ENCODE measurements around the gene SLC2A6. TPM values are rescaled to one million over a fixed set of nuclear protein-coding genes. Genes with fewer than 3 reads are reported as not detected.
A peak's percentile ranks its signal among the peaks of the same experiment; 100 is the strongest.

The SLC2A6 gene
- total RNA-seq, 1 experiment from 2014 or later, result 10.6 TPM

- Histone ChIP-seq H3K27ac (ENCODE audit: low read length) (no peak overlapping the region), H3K4me3 (ENCODE audit: low read length) (peak overlapping the region; percentile 77)
Measured at GRCh38 chr9:133458643-133459312, 20.1 kb downstream of the SLC2A6 start.

GRCh38 chr9:133457748-133458147 lies 21.2 kb downstream of the SLC2A6 start:
- no peaks in the 10 kb centered on the region for H3K27me3 ChIP-seq (ENCODE audit: low read length)
- H3K4me3 ChIP-seq (ENCODE audit: low read length), result no peak overlapping the region
- no peak overlapping the region for H2AFZ ChIP-seq (ENCODE audit: low read length)
- H3K27ac ChIP-seq (ENCODE audit: low read length), result no peak overlapping the region
- no peaks in the 10 kb centered on the region for H3K36me3 ChIP-seq (ENCODE audit: insufficient read depth, low read length)
- H3K9me3 ChIP-seq (ENCODE audit: low read length), result no peaks in the 10 kb centered on the region
- H3K9ac ChIP-seq (ENCODE audit: low read length), result no peak overlapping the region
- peaks cover 25% of the 10 kb centered on the region for H3K4me1 ChIP-seq (ENCODE audit: low read length)
- no peaks in the 10 kb centered on the region for H3K79me2 ChIP-seq (ENCODE audit: low read length)
- H3K9me2 ChIP-seq (replicated peaks; ENCODE audit: insufficient read depth, low read length), result no peaks in the 10 kb centered on the region
- DNase-seq, result no peak
- H3K4me2 ChIP-seq (ENCODE audit: low read depth, low read length, poor library complexity, severe bottlenecking), result no peak overlapping the region
- peaks cover 21% of the 10 kb centered on the region; the same call in 1 of the 2 replicates for H4K20me1 ChIP-seq (ENCODE audit: insufficient read depth, low read depth, low read length)

More at GRCh38 chr9:133458643-133459312, 20.1 kb downstream of the SLC2A6 start:
- Histone ChIP-seq H3K9ac (ENCODE audit: low read length) (peak overlapping the region; percentile 54), H3K36me3 (ENCODE audit: insufficient read depth, low read length) (no peaks in the 10 kb centered on the region), H3K79me2 (ENCODE audit: low read length) (no peaks in the 10 kb centered on the region), H3K9me2 (replicated peaks; ENCODE audit: insufficient read depth, low read length) (no peaks in the 10 kb centered on the region), H3K9me3 (ENCODE audit: low read length) (no peaks in the 10 kb centered on the region), H3K4me1 (ENCODE audit: low read length) (peaks cover 23% of the 10 kb centered on the region), H3K4me2 (ENCODE audit: low read depth, low read length, poor library complexity, severe bottlenecking) (peak overlapping the region; percentile 97), H3K27me3 (ENCODE audit: low read length) (no peaks in the 10 kb centered on the region), H4K20me1 (ENCODE audit: insufficient read depth, low read depth, low read length) (peaks cover 22% of the 10 kb centered on the region; the same call in 1 of the 2 replicates), H2AFZ (ENCODE audit: low read length) (peak overlapping the region; percentile 20; the same call in 1 of the 2 replicates)
- DNase-seq, result no peak

GRCh38 chr9:133457233-133457632 lies 21.7 kb downstream of the SLC2A6 start:
- H3K36me3 ChIP-seq (ENCODE audit: insufficient read depth, low read length), result no peaks in the 10 kb centered on the region
- H2AFZ ChIP-seq (ENCODE audit: low read length), result no peak overlapping the region
- H3K4me2 ChIP-seq (ENCODE audit: low read depth, low read length, poor library complexity, severe bottlenecking), result no peak overlapping the region
- peaks cover 25% of the 10 kb centered on the region for H3K4me1 ChIP-seq (ENCODE audit: low read length)
- peaks cover 16% of the 10 kb centered on the region; the same call in 1 of the 2 replicates for H4K20me1 ChIP-seq (ENCODE audit: insufficient read depth, low read depth, low read length)
- DNase-seq, result no peak
- H3K79me2 ChIP-seq (ENCODE audit: low read length), result no peaks in the 10 kb centered on the region
- no peaks in the 10 kb centered on the region for H3K9me3 ChIP-seq (ENCODE audit: low read length)
- H3K9ac ChIP-seq (ENCODE audit: low read length), result no peak overlapping the region
- no peak overlapping the region for H3K27ac ChIP-seq (ENCODE audit: low read length)
- H3K4me3 ChIP-seq (ENCODE audit: low read length), result no peak overlapping the region
- no peaks in the 10 kb centered on the region for H3K9me2 ChIP-seq (replicated peaks; ENCODE audit: insufficient read depth, low read length)
- no peaks in the 10 kb centered on the region for H3K27me3 ChIP-seq (ENCODE audit: low read length)

- Histone ChIP-seq H3K4me3 (ENCODE audit: low read length) (no peak overlapping the region), H3K9me2 (replicated peaks; ENCODE audit: insufficient read depth, low read length) (no peaks in the 10 kb centered on the region), H3K9ac (ENCODE audit: low read length) (no peak overlapping the region), H4K20me1 (ENCODE audit: insufficient read depth, low read depth, low read length) (peaks cover 8% of the 10 kb centered on the region; the same call in 1 of the 2 replicates), H3K4me2 (ENCODE audit: low read depth, low read length, poor library complexity, severe bottlenecking) (no peak overlapping the region), H3K79me2 (ENCODE audit: low read length) (no peaks in the 10 kb centered on the region), H3K4me1 (ENCODE audit: low read length) (peaks cover 25% of the 10 kb centered on the region), H2AFZ (ENCODE audit: low read length) (no peak overlapping the region), H3K27ac (ENCODE audit: low read length) (no peak overlapping the region), H3K36me3 (ENCODE audit: insufficient read depth, low read length) (no peaks in the 10 kb centered on the region), H3K9me3 (ENCODE audit: low read length) (no peaks in the 10 kb centered on the region), H3K27me3 (ENCODE audit: low read length) (no peaks in the 10 kb centered on the region)
- peak; percentile 63 for DNase-seq
Measured at GRCh38 chr9:133456409-133456808, 22.5 kb downstream of the SLC2A6 start.

GRCh38 chr9:133455936-133456335 lies 23.0 kb downstream of the SLC2A6 start:
- Histone ChIP-seq H4K20me1 (ENCODE audit: insufficient read depth, low read depth, low read length) (0 out of 2 replicates have a peak, but pooled peaks cover 3% of the 10 kb centered on the region), H3K9ac (ENCODE audit: low read length) (no peak overlapping the region), H3K36me3 (ENCODE audit: insufficient read depth, low read length) (no peaks in the 10 kb centered on the region), H3K9me2 (replicated peaks; ENCODE audit: insufficient read depth, low read length) (no peaks in the 10 kb centered on the region), H3K4me1 (ENCODE audit: low read length) (peaks cover 25% of the 10 kb centered on the region), H3K4me3 (ENCODE audit: low read length) (no peak overlapping the region), H3K27ac (ENCODE audit: low read length) (no peak overlapping the region), H3K27me3 (ENCODE audit: low read length) (no peaks in the 10 kb centered on the region), H2AFZ (ENCODE audit: low read length) (no peak overlapping the region), H3K79me2 (ENCODE audit: low read length) (no peaks in the 10 kb centered on the region), H3K9me3 (ENCODE audit: low read length) (no peaks in the 10 kb centered on the region), H3K4me2 (ENCODE audit: low read depth, low read length, poor library complexity, severe bottlenecking) (no peak overlapping the region)
- no peak for DNase-seq

GRCh38 chr9:133454943-133455673 lies 23.8 kb downstream of the SLC2A6 start:
- Histone ChIP-seq H3K9me2 (replicated peaks; ENCODE audit: insufficient read depth, low read length) (no peaks in the 10 kb centered on the region), H3K79me2 (ENCODE audit: low read length) (no peaks in the 10 kb centered on the region), H3K9ac (ENCODE audit: low read length) (no peak overlapping the region), H3K27me3 (ENCODE audit: low read length) (no peaks in the 10 kb centered on the region), H3K4me2 (ENCODE audit: low read depth, low read length, poor library complexity, severe bottlenecking) (no peak overlapping the region), H3K4me1 (ENCODE audit: low read length) (peaks cover 19% of the 10 kb centered on the region), H3K4me3 (ENCODE audit: low read length) (no peak overlapping the region), H4K20me1 (ENCODE audit: insufficient read depth, low read depth, low read length) (no peaks in the 10 kb centered on the region), H2AFZ (ENCODE audit: low read length) (no peak overlapping the region), H3K36me3 (ENCODE audit: insufficient read depth, low read length) (no peaks in the 10 kb centered on the region), H3K9me3 (ENCODE audit: low read length) (no peaks in the 10 kb centered on the region), H3K27ac (ENCODE audit: low read length) (no peak overlapping the region)
- no peak for DNase-seq

GRCh38 chr9:133454325-133454724 lies 24.6 kb downstream of the SLC2A6 start:
- DNase-seq, result no peak
- Histone ChIP-seq H3K4me2 (ENCODE audit: low read depth, low read length, poor library complexity, severe bottlenecking) (no peak overlapping the region), H3K9me3 (ENCODE audit: low read length) (no peaks in the 10 kb centered on the region), H3K27me3 (ENCODE audit: low read length) (no peaks in the 10 kb centered on the region), H3K36me3 (ENCODE audit: insufficient read depth, low read length) (no peaks in the 10 kb centered on the region), H3K79me2 (ENCODE audit: low read length) (no peaks in the 10 kb centered on the region), H3K9me2 (replicated peaks; ENCODE audit: insufficient read depth, low read length) (no peaks in the 10 kb centered on the region), H4K20me1 (ENCODE audit: insufficient read depth, low read depth, low read length) (no peaks in the 10 kb centered on the region), H3K27ac (ENCODE audit: low read length) (no peak overlapping the region), H3K9ac (ENCODE audit: low read length) (no peak overlapping the region), H3K4me1 (ENCODE audit: low read length) (peaks cover 18% of the 10 kb centered on the region), H3K4me3 (ENCODE audit: low read length) (no peak overlapping the region), H2AFZ (ENCODE audit: low read length) (no peak overlapping the region)

- peaks cover 11% of the 10 kb centered on the region for H3K4me1 ChIP-seq (ENCODE audit: low read length)
- no peak overlapping the region for H3K4me2 ChIP-seq (ENCODE audit: low read depth, low read length, poor library complexity, severe bottlenecking)
- no peaks in the 10 kb centered on the region for H3K9me2 ChIP-seq (replicated peaks; ENCODE audit: insufficient read depth, low read length)
- H3K4me3 ChIP-seq (ENCODE audit: low read length), result no peak overlapping the region
- H3K9ac ChIP-seq (ENCODE audit: low read length), result no peak overlapping the region
- H4K20me1 ChIP-seq (ENCODE audit: insufficient read depth, low read depth, low read length), result no peaks in the 10 kb centered on the region
- no peak overlapping the region for H3K27ac ChIP-seq (ENCODE audit: low read length)
- H2AFZ ChIP-seq (ENCODE audit: low read length), result no peak overlapping the region
- DNase-seq, result no peak
- H3K79me2 ChIP-seq (ENCODE audit: low read length), result no peaks in the 10 kb centered on the region
- no peaks in the 10 kb centered on the region for H3K27me3 ChIP-seq (ENCODE audit: low read length)
- no peaks in the 10 kb centered on the region for H3K36me3 ChIP-seq (ENCODE audit: insufficient read depth, low read length)
- no peaks in the 10 kb centered on the region for H3K9me3 ChIP-seq (ENCODE audit: low read length)
Measured at GRCh38 chr9:133453651-133454050, 25.2 kb downstream of the SLC2A6 start.
